Peyer's patch (tissue), 4 donors: ENCODE measurements around the gene RBM23.

Experiments
- POLR2A ChIP-seq, 2 donors: fragments of 450-650 bp; IDR thresholded peaks; one replicate each; pipeline ENCODE4 v1.5.1; 2017; ENCODE audit warnings: antibody characterized with exemption in 2 of 2, mild to moderate bottlenecking in 2 of 2, moderate library complexity in 2 of 2
- TF ChIP-seq, protein P1 (sequence below), 6 experiments: fragments of 450-650 bp in 4 of 6; fragments of 200-600 bp in 2 of 6; sonication (generic) in 1 of 6; IDR thresholded peaks; one replicate each; pipeline ENCODE4 v1.5.1; 2017 to 2019; ENCODE audit warnings: antibody characterized with exemption in 6 of 6, mild to moderate bottlenecking in 3 of 6, moderate library complexity in 1 of 6

DNA sequence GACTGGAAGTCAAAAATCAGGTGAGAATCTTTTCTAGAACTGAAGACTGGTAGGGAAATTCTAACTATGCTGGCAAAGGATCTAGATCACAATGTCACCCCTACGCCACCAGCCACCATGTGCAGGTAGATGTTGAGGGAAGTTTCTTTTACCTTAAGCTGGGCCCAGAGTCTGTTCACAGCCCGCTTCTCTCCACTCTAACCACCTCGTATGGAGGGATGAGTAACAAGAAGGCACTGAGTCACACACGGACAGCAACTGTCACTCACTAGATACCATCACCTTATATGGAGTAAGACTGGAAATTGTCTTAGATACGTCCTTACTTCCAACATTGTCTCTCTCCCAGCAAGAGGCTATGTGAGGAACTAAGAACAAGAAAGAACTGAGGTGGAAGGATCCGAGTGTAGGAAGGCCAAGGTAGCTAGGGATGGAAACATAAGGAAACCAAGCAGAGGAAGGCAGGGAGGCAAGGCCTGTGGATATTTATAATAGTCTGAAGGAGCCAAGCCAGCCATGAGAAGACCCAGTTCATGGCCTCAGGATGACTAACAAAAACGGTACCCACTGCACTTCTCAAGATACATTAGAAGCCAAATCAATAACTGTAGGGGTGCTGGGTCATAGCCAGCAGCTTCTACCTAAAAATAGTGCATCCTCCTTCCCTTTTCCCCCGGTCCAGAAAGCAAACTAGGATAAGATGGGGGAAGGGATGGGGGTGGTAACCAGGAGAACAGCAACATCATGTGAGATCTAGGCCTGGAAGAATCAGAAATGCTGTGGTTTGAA lies 20.5 kb downstream of the RBM23 start:
- TF ChIP-seq, protein P1, sequence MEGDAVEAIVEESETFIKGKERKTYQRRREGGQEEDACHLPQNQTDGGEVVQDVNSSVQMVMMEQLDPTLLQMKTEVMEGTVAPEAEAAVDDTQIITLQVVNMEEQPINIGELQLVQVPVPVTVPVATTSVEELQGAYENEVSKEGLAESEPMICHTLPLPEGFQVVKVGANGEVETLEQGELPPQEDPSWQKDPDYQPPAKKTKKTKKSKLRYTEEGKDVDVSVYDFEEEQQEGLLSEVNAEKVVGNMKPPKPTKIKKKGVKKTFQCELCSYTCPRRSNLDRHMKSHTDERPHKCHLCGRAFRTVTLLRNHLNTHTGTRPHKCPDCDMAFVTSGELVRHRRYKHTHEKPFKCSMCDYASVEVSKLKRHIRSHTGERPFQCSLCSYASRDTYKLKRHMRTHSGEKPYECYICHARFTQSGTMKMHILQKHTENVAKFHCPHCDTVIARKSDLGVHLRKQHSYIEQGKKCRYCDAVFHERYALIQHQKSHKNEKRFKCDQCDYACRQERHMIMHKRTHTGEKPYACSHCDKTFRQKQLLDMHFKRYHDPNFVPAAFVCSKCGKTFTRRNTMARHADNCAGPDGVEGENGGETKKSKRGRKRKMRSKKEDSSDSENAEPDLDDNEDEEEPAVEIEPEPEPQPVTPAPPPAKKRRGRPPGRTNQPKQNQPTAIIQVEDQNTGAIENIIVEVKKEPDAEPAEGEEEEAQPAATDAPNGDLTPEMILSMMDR (IDR thresholded peaks at IDR 0.05): no peak
- TF ChIP-seq POLR2A (IDR thresholded peaks at IDR 0.05): no peak
